ENCODE data around the gene PPIB. TPM values are rescaled to one million over a fixed set of nuclear protein-coding genes. Genes with fewer than 3 reads are reported as not detected.

PPIB gene
- total RNA-seq, 1 experiment from 2014 or later, result 453 TPM

- no peak overlapping the region for H3K4me2 ChIP-seq (ENCODE audit: low read length)
- CTCF ChIA-PET, result no interaction called here
- ATAC-seq, result no peak
- no peaks in the 10 kb centered on the region for H3K9me2 ChIP-seq (ENCODE audit: insufficient read depth)
- no TSS peak for BruUV-seq (replicated peaks)
- POLR2A ChIA-PET, result no interaction called here
- no peak overlapping the region; the same call in 1 of the 2 replicates for H3K27ac ChIP-seq (ENCODE audit: low read depth, low read length)
- TF ChIP-seq POLR2AphosphoS5 (IDR thresholded peaks at IDR 0.05; ENCODE audit: low read depth, low read length) (no peak), CTCF (IDR thresholded peaks at IDR 0.05 in 2 of 3, conservative IDR thresholded peaks at IDR 0.05 in 1 of 3; ENCODE audit: borderline replicate concordance in 1 of 3, insufficient read depth in 1 of 3, low read depth in 2 of 3, low read length in 2 of 3) (no peak), MAX (IDR thresholded peaks at IDR 0.05) (no peak), ELF1 (IDR thresholded peaks at IDR 0.05; ENCODE audit: borderline replicate concordance, low read depth) (no peak), ZNF274 (IDR thresholded peaks at IDR 0.05; ENCODE audit: low read depth, low read length) (no peak), POLR2A (IDR thresholded peaks at IDR 0.05; ENCODE audit: borderline replicate concordance, extremely low read depth, insufficient read depth, insufficient read length) (no peak), EZH2phosphoT487 (IDR thresholded peaks at IDR 0.05; ENCODE audit: borderline replicate concordance) (no peak), ATF3 (IDR thresholded peaks at IDR 0.05) (no peak), REST (IDR thresholded peaks at IDR 0.05; ENCODE audit: low read depth) (no peak), TCF7L2 (IDR thresholded peaks at IDR 0.05; ENCODE audit: borderline replicate concordance, extremely low read depth, insufficient read depth, insufficient read length) (no peak), ZFX (IDR thresholded peaks at IDR 0.05) (no peak), EGR1 (IDR thresholded peaks at IDR 0.05; ENCODE audit: low read depth) (no peak), SRF (IDR thresholded peaks at IDR 0.05; ENCODE audit: low read depth) (no peak), CBX3 (IDR thresholded peaks at IDR 0.05; ENCODE audit: low read depth) (no peak), YY1 (IDR thresholded peaks at IDR 0.05; ENCODE audit: extremely low read depth, insufficient replicate concordance, low read depth, low read length) (no peak), SIN3A (IDR thresholded peaks at IDR 0.05; ENCODE audit: low read depth) (no peak), CEBPB (IDR thresholded peaks at IDR 0.05; ENCODE audit: low read depth) (no peak)
- H4K20me1 ChIP-seq (ENCODE audit: insufficient read depth), result no peaks in the 10 kb centered on the region; the same call in 1 of the 2 replicates
- peaks cover 46 to 47% of the 10 kb centered on the region in 2 experiments for H3K36me3 ChIP-seq (ENCODE audit: control insufficient read depth in 1 of 2, insufficient read depth in 2 of 2, low read length in 2 of 2)
- intact Hi-C loops (cut with micrococcal nuclease), result no loop called here
- H3K9ac ChIP-seq (ENCODE audit: low read length), result no peak overlapping the region
- RAD21 ChIA-PET (ENCODE audit: low non-redundant PET in 1 of 2, low total read pairs in 2 of 2, uncharacterized antibody in 2 of 2, unreplicated experiment in 2 of 2), result no interaction called here
- H2AFZ ChIP-seq (ENCODE audit: low read depth, low read length, poor library complexity, severe bottlenecking), result no peak overlapping the region
- no peak overlapping the region for H3K4me3 ChIP-seq (replicated peaks in 1 of 2; ENCODE audit: low read depth in 1 of 2, low read length in 2 of 2)
- no peaks in the 10 kb centered on the region for H3K9me3 ChIP-seq (ENCODE audit: control insufficient read depth in 1 of 2, insufficient read depth in 1 of 2, low read depth in 1 of 2, low read length in 2 of 2)
- no peaks in the 10 kb centered on the region for H3K27me3 ChIP-seq (ENCODE audit: insufficient read depth, low read length)
- peaks cover 6 to 26% of the 10 kb centered on the region in 2 experiments for H3K4me1 ChIP-seq (ENCODE audit: control insufficient read depth in 1 of 2, insufficient read depth in 2 of 2, low read length in 2 of 2)
- peaks cover 36% of the 10 kb centered on the region for H3K79me2 ChIP-seq (ENCODE audit: insufficient read depth, low read length)
- DNase-seq (ENCODE audit: low read depth, low spot score), result no peak
Measured at GRCh38 chr15:64156652-64157331, 6.0 kb downstream of the PPIB start.
